OCI-LY7 (cell line): Measurements from ENCODE around the gene WIPF3.

Source experiments
- CTCF ChIP-seq: fragments of 200-600 bp; sonication (generic); conservative IDR thresholded peaks from 2 replicates; pipeline ENCODE4 v1.5.1; 2014; ENCODE audit warnings: mild to moderate bottlenecking, antibody characterized with exemption, low read length, moderate library complexity, mixed read lengths
- EZH2phosphoT487 ChIP-seq: fragments of 200-600 bp; sonication (generic); IDR thresholded peaks from 2 replicates; pipeline ENCODE4 v1.6.1; 2018; ENCODE audit warnings: low read depth, borderline replicate concordance, mild to moderate bottlenecking, mixed run types, antibody characterized with exemption, low read length, moderate library complexity, mixed read lengths

- no peak for TF ChIP-seq CTCF
- no peak for TF ChIP-seq EZH2phosphoT487
Measured at GRCh38 chr7:29950480-29950879, 144.2 kb downstream of the WIPF3 start.
